ENCODE data around the gene GALNT4.

GRCh38 chr12:89513544-89513943 is 11.1 kb downstream of the GALNT4 start:
- TF ChIP-seq POLR2AphosphoS5 (IDR thresholded peaks at IDR 0.05; ENCODE audit: low read depth, low read length) = no peak
- TF ChIP-seq POLR2A (IDR thresholded peaks at IDR 0.05; ENCODE audit: low read depth, low read length) = no peak
- TF ChIP-seq TAF1 (IDR thresholded peaks at IDR 0.05; ENCODE audit: low read depth, low read length) = no peak
